MM.1S (cell line): Measurements from ENCODE around the gene SDR42E2.

Experiments used
- DNase-seq: peaks from one replicate; pipeline ENCODE4 v3.0.0-alpha.2; 2015
- H2AFZ ChIP-seq: fragments of 300-600 bp; sonication (generic); 2 replicates; pipeline ENCODE4 v1.6.0; 2016; ENCODE audit warnings: antibody characterized with exemption, low read length
- H3F3A ChIP-seq: fragments of 300-600 bp; sonication (generic); 2 replicates; pipeline ENCODE4 v1.6.1; 2016; ENCODE audit warnings: mild to moderate bottlenecking, antibody characterized with exemption, low read length, moderate library complexity, mixed read lengths; ENCODE audit not compliant: insufficient read depth
- H3K27ac ChIP-seq: fragments of 300-600 bp; sonication (generic); 2 replicates; pipeline ENCODE4 v1.5.1; 2016; ENCODE audit warnings: mild to moderate bottlenecking, low read length
- H3K27me3 ChIP-seq: fragments of 300-600 bp; sonication (generic); replicated peaks from 2 replicates; pipeline ENCODE4 v1.6.0; 2016; ENCODE audit warnings: low read length; ENCODE audit not compliant: insufficient read depth
- H3K36me3 ChIP-seq: fragments of 300-600 bp; sonication (generic); replicated peaks from 2 replicates; pipeline ENCODE4 v1.6.1; 2016; ENCODE audit warnings: mild to moderate bottlenecking, low read length, mixed read lengths; ENCODE audit not compliant: insufficient read depth
- H3K4me1 ChIP-seq: fragments of 300-600 bp; sonication (generic); 2 replicates; pipeline ENCODE4 v1.6.1; 2016; ENCODE audit warnings: low read length, mixed read lengths
- H3K4me2 ChIP-seq: fragments of 300-600 bp; sonication (generic); 2 replicates; pipeline ENCODE4 v1.6.0; 2016; ENCODE audit warnings: low read depth, low read length
- H3K4me3 ChIP-seq: fragments of 300-600 bp; sonication (generic); 2 replicates; pipeline ENCODE4 v1.5.1; 2016; ENCODE audit warnings: low read length, mixed read lengths
- H3K79me2 ChIP-seq: fragments of 300-600 bp; sonication (generic); 2 replicates; pipeline ENCODE4 v1.6.1; 2016; ENCODE audit warnings: mixed run types, low read length, mixed read lengths
- H3K9ac ChIP-seq: fragments of 300-600 bp; sonication (generic); 2 replicates; pipeline ENCODE4 v1.6.1; 2016; ENCODE audit warnings: low read length, mixed read lengths
- H3K9me2 ChIP-seq: fragments of 300-600 bp; sonication (generic); replicated peaks from 2 replicates; pipeline ENCODE4 v1.6.1; 2016; ENCODE audit warnings: mild to moderate bottlenecking, low read length, mixed read lengths; ENCODE audit not compliant: insufficient read depth
- H3K9me3 ChIP-seq: fragments of 300-600 bp; sonication (generic); replicated peaks from 2 replicates; pipeline ENCODE4 v1.6.1; 2016; ENCODE audit warnings: mild to moderate bottlenecking, low read length, mixed read lengths; ENCODE audit not compliant: insufficient read depth
- H4K20me1 ChIP-seq: fragments of 300-600 bp; sonication (generic); 2 replicates; pipeline ENCODE4 v1.6.1; 2016; ENCODE audit warnings: mild to moderate bottlenecking, low read length, moderate library complexity, mixed read lengths; ENCODE audit not compliant: insufficient read depth
- EZH2 ChIP-seq: fragments of 300-600 bp; sonication (generic); optimal IDR thresholded peaks from 2 replicates; pipeline ENCODE3; 2017; ENCODE audit warnings: low read depth, mild to moderate bottlenecking, antibody characterized with exemption, low read length, mixed read lengths
- EZH2phosphoT487 ChIP-seq: fragments of 300-600 bp; sonication (generic); IDR thresholded peaks from 2 replicates; pipeline ENCODE4 v1.6.1; 2018; ENCODE audit warnings: antibody characterized with exemption, low read length
- TF ChIP-seq, protein P1 (sequence below): fragments of 300-600 bp; sonication (generic); IDR thresholded peaks from 2 replicates; pipeline ENCODE4 v1.5.1; 2016; ENCODE audit warnings: antibody characterized with exemption, low read length, mixed read lengths

Gene SDR42E2

DNA sequence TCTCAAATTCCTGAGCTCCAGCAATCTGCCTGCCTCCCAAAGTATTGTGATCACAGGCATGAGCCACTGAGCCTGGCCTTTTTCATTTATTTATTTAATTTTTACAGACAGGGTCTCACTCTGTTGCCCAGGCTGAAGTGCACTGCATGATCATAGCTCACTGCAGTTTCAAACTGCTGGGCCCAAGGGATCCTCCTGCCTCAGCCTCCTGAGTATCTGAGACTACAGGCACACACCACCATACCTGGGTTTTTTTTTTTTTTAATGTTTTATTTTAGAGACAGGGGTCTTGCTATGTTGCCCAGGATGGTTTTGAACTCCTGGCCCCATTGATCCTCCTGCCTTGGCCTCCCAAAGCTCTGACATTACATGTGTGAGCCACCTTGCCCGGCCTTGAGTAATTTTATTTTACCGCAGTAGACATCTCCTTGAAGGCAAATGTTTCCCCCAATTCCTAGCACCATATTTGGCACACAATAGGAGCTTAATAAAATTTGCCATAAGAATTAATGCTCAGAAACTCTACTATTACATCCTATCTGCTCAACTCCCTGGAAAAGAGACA is 41.9 kb downstream of the SDR42E2 start:
- no peak overlapping the region for H3K27ac ChIP-seq
- no peak overlapping the region for H3K4me3 ChIP-seq
- H3F3A ChIP-seq, result peaks cover 29% of the 10 kb centered on the region
- peaks cover 29% of the 10 kb centered on the region for H3K79me2 ChIP-seq
- no peak for DNase-seq
- H2AFZ ChIP-seq, result no peak overlapping the region
- H3K36me3 ChIP-seq, result no peaks in the 10 kb centered on the region
- no peak overlapping the region for H3K9ac ChIP-seq
- H3K27me3 ChIP-seq, result no peaks in the 10 kb centered on the region
- H3K4me1 ChIP-seq, result peaks cover 32% of the 10 kb centered on the region
- no peaks in the 10 kb centered on the region for H3K9me3 ChIP-seq
- no peaks in the 10 kb centered on the region for H3K9me2 ChIP-seq
- no peak overlapping the region for H3K4me2 ChIP-seq
- TF ChIP-seq, protein P1, sequence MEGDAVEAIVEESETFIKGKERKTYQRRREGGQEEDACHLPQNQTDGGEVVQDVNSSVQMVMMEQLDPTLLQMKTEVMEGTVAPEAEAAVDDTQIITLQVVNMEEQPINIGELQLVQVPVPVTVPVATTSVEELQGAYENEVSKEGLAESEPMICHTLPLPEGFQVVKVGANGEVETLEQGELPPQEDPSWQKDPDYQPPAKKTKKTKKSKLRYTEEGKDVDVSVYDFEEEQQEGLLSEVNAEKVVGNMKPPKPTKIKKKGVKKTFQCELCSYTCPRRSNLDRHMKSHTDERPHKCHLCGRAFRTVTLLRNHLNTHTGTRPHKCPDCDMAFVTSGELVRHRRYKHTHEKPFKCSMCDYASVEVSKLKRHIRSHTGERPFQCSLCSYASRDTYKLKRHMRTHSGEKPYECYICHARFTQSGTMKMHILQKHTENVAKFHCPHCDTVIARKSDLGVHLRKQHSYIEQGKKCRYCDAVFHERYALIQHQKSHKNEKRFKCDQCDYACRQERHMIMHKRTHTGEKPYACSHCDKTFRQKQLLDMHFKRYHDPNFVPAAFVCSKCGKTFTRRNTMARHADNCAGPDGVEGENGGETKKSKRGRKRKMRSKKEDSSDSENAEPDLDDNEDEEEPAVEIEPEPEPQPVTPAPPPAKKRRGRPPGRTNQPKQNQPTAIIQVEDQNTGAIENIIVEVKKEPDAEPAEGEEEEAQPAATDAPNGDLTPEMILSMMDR, result no peak
- TF ChIP-seq EZH2 (no peak), EZH2phosphoT487 (no peak)
- no peaks in the 10 kb centered on the region for H4K20me1 ChIP-seq

DNA sequence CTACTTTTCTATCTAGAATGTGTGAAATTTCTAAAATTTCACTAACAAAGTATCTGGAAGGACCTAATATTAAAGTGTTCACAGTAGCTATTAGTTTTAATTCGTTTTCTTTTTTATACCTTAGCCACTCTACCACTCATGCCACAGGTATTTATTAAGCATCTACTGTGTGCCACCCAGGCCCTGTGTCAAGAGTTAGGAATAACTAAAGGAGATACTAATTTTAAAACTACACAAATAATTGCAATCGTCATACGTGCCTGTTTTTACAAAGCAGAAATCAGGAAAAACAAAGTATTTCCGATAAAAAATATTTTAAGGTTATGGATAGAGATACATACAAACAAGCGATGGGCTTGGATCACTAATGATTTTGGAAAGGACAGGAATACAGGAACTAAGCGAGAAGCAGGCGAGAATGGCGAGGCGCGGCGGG is 43.3 kb downstream of the SDR42E2 start:
- Histone ChIP-seq H3K4me3 (peak overlapping the region; percentile 41), H3F3A (peaks cover 16% of the 10 kb centered on the region), H3K4me2 (peak overlapping the region; percentile 74), H3K4me1 (peaks cover 30% of the 10 kb centered on the region), H3K27me3 (no peaks in the 10 kb centered on the region), H4K20me1 (no peaks in the 10 kb centered on the region), H3K9ac (peak overlapping the region; percentile 48), H3K36me3 (no peaks in the 10 kb centered on the region), H3K79me2 (peaks cover 44% of the 10 kb centered on the region), H2AFZ (peak overlapping the region; percentile 59), H3K9me3 (no peaks in the 10 kb centered on the region), H3K9me2 (no peaks in the 10 kb centered on the region), H3K27ac (peak overlapping the region; percentile 42; the same call in 1 of the 2 replicates)
- TF ChIP-seq EZH2 (no peak), EZH2phosphoT487 (no peak)
- TF ChIP-seq, protein P1, result no peak
- no peak for DNase-seq

DNA sequence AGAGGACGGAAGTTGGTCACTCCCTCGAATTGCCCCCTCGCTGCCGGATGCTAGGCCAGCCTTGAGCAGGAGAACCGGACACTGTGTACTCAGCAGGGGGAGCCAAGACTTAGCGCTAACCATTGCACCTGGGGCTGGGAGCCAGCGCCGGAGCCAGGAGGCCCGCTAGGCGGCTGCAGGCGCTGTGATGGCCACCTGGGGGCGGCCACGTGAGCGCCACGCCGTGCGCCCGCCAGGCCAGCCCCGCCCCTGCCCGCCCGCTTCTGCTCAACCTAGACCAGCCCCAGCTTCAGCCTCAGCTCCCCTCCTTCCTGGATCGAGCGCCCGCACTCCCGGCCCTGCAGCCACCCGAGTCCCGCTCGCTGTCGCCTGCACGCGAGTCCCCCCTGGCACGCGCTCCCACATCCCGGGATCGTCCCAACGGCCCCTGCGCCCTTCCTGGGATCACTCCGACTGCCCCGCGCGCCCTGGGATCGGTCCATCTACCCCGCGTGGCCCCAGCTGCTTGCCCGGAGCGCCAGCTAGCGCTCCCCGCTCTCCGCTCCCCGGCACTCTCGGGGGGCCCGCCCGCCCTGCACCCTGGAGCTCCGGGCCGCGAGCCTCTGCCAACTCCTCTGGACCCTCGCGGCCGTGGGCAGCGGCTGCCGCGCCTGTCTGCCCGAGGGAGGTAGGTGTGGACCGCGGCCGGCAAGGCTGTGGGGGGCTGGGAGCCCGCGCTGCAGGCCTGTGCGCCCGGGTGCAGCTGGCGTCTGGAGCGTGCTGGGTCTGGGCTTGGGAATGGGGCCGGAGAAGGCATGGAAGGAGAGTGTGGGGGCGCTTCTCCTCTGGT is 43.9 kb downstream of the SDR42E2 start, which contains the start of gene EEF2K:
TSS of gene EEF2K (plus strand) at position 266 of the 829 bp plus-strand sequence. CDS start 19,452 bp downstream, outside the sequence.
- DNase-seq, result peak; percentile 94
- H3K9me3 ChIP-seq, result no peaks in the 10 kb centered on the region
- H3K79me2 ChIP-seq, result peaks cover 50% of the 10 kb centered on the region
- no peaks in the 10 kb centered on the region for H3K27me3 ChIP-seq
- H4K20me1 ChIP-seq, result no peaks in the 10 kb centered on the region
- no peaks in the 10 kb centered on the region for H3K36me3 ChIP-seq
- TF ChIP-seq EZH2phosphoT487, result no peak
- TF ChIP-seq, protein P1, result peak; percentile 67
- no peak for TF ChIP-seq EZH2
- peak within 1 kb of the TSS; percentile 77 for H2AFZ ChIP-seq
- H3K27ac ChIP-seq, result peak within 1 kb of the TSS; percentile 47; the same call in 1 of the 2 replicates
- H3K9ac ChIP-seq, result peak within 1 kb of the TSS; percentile 77
- H3F3A ChIP-seq, result peaks cover 11% of the 10 kb centered on the region
- H3K9me2 ChIP-seq, result no peaks in the 10 kb centered on the region
- peak within 1 kb of the TSS; percentile 74 for H3K4me2 ChIP-seq
- peaks cover 30% of the 10 kb centered on the region for H3K4me1 ChIP-seq
- peak within 1 kb of the TSS; percentile 95 for H3K4me3 ChIP-seq
